LNCaP clone FGC (cell line): ENCODE data around the gene EPHA8.

Experiments
- DNase-seq: peaks from one replicate; pipeline ENCODE4 v3.0.0-alpha.2; 2011; ENCODE audit warnings: low read depth
- H3K4me3 ChIP-seq: 2 replicates; pipeline ENCODE4 v1.5.1; 2011; ENCODE audit warnings: mild to moderate bottlenecking, low read depth, low read length, control low read depth
- TF ChIP-seq, protein P1 (sequence below): IDR thresholded peaks from 2 replicates; pipeline ENCODE4 v1.5.1; 2012; ENCODE audit warnings: mild to moderate bottlenecking; ENCODE audit not compliant: control insufficient read depth, insufficient read depth; ENCODE audit errors: extremely low read depth

Gene EPHA8

DNA sequence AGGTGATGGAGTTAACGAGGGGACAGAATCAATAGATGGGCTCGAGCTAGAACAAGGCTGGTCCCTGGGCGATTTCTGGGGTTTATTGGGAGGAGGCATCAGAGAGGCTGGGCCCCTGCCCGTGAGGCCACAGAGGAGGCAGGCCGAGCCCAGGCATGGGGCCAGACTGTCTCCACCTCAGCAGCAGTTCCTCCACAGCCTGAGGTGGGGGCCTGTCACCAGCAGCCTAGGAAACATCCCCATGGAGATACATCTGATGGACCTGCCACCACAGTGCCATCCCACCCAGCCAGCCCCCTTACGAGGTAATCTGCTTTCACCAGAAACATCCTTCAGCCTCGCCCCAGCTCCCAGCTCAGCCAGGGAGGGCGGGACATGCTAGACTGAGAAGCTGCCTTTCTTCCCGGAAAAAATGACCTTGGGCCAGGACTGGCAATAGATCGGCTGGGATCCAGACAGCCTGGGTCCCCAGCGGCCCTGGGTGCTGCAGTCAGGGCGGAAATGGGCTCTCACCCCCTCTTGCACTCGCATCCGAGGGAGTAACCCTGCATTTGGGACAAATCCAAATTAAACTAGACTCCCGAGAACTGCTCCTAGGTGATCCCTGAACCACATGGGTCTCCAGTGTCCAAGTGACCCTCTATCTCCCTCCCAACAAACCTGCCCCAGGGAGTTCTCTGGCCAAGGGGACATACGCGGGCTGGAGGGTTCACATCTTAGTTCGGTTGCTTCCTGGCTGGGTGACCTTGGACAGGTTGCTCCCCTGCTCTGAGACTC, 10.0 kb upstream of the EPHA8 start:
- DNase-seq = no peak
- TF ChIP-seq, protein P1, sequence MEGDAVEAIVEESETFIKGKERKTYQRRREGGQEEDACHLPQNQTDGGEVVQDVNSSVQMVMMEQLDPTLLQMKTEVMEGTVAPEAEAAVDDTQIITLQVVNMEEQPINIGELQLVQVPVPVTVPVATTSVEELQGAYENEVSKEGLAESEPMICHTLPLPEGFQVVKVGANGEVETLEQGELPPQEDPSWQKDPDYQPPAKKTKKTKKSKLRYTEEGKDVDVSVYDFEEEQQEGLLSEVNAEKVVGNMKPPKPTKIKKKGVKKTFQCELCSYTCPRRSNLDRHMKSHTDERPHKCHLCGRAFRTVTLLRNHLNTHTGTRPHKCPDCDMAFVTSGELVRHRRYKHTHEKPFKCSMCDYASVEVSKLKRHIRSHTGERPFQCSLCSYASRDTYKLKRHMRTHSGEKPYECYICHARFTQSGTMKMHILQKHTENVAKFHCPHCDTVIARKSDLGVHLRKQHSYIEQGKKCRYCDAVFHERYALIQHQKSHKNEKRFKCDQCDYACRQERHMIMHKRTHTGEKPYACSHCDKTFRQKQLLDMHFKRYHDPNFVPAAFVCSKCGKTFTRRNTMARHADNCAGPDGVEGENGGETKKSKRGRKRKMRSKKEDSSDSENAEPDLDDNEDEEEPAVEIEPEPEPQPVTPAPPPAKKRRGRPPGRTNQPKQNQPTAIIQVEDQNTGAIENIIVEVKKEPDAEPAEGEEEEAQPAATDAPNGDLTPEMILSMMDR = no peak
- H3K4me3 ChIP-seq = no peak overlapping the region

DNA sequence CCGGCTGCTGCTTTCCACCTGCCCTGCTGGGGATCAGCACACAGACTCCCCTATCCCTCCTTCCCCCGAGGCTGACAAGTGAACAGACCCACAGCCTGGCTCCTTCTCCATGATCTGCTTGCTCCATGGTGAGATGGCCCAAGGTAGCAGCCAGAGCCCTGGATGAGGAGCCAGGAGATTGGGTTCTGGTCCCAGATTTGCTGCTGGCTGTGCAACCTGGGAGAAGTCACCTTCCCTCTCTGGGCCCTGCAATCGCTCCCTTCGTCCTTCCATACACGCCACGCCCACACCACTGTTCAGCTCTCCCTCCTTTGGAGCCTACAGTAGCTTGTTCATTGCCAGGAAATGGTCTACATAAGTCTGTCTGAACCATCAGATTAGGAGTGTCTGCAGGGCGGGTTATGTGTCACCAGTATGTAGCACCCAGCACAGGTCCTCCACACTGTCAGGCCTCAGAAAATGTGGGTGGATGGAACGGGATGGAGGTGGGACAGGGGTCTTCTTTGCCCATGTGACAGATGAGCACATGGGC, 9.2 kb upstream of the EPHA8 start:
- DNase-seq = no peak
- no peak overlapping the region for H3K4me3 ChIP-seq
- TF ChIP-seq, protein P1 = no peak

DNA sequence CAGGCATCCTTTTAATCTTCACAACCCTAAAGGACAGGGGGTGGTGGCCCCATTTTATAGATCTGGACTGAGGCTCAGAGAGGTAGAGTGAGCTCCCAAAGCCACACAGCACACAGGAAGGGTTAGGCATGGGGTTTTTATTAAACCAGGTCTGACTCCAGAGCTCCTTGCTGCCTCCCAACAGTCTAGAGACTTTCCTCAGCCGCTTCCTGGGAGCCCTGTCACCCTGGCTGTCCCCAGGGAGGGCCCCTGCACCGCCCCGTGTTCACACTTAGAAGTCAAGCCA, 8.0 kb upstream of the EPHA8 start:
- TF ChIP-seq, protein P1 = no peak
- DNase-seq = no peak
- H3K4me3 ChIP-seq = no peak overlapping the region

DNA sequence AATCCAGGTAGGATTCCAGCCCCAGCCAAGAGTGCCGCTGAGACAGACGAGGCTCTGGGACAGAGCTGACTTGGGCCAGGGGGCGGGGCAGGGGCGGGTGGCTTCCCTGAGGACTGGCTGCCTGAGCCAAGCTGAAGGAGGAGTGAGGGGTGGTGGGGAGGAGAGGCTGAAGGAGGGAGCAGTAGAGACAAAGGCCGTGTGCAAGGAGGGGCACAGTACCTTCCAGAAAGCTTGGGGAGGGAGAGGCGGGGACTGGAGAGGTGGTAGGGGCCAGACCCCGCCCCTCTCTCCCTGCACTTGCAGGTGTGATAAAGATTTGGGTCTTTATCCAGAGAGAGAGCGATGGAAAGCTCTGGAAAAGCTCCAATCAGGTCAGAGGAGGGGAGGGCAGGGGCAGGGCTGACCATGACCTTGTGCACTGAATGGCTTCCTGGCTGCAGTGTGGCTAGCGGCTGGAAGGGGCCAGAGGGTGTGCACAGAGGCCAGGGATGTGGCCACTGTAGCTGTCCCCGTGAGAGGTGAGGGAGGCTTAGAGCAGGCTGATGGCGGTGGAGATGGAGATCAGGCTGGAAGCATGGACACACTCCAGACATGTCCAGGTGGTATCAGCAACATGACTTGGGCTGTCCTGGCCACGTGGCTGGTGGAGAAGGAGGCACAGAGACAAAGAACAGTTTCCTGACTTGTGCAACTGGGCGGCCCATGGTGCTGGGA, 6.7 kb upstream of the EPHA8 start:
- TF ChIP-seq, protein P1 = no peak
- no peak for DNase-seq
- H3K4me3 ChIP-seq = no peak overlapping the region

DNA sequence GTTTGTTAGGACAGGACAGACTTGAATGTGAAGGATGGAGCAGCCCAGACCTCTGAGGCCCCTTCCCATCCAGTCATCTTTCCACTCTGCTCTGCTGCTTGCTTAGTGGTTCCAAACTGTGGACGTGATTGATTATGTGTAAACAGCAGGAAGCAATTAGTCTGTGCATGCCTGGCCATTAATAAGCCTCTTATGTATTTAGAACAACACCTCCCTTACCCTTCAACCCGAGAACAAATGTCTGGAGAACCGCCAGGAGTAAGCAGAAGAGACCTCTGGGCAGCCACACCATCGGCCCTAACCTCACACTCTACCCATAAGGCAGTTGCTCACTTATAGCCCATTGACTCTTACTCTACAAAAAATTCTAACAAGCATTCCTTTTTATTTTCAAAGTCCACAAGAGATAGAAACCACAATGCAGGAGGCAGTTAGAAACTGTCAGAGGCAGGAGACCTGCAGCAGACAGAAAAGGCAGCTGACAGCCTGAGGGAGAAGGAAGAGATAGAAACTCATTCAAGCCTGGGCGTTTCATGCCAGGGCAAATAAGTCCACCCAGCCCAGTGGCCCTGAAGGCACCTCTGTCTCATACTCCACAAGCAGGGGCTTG, 5.8 kb upstream of the EPHA8 start:
- no peak overlapping the region for H3K4me3 ChIP-seq
- TF ChIP-seq, protein P1 = no peak
- no peak for DNase-seq

DNA sequence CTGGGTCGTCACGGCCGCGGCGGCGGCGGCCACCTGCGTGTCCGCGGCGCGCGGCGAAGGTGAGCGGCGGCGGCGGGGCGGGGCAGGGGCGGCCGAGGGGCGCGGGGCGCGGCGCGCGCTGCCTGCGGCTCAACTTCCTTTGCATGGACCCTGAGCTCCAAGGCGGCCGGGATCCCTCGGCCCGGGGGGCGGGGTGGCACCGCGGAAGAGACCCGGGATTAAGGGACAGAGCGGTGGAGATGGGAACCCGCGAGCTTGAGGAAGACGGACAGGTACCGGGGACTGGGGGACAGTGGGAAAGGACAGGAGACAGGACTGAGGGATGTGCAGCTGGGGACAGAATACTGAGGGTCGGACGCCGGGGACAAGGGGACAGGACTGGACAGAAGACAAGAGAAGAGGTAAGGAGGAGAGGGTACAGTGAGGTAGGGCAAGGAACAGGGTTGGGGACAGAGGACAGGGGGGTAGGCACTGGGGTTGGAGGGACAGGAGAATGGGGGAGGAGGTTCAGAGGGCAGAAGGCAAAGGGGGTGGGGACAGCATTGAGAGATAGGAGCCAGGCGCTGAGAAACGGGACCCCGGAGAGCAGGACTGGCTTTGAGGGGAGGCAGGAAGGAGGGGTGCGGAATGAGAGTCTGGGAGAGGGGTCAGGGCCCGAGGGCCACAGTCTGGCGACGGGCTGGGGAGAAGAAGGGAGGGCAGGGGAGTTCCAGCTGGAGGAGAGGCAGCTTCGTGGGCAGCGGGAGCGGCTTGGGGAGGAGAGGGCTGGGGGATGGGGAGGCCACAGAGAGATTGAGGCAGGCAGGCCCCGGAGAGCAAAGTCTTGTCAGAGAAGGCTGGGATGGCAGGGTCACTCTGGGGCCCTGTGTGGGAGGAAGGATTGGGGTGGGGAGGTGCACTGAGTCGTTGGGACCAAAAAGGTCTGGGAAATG, 648 bp downstream of the EPHA8 start:
- TF ChIP-seq, protein P1 = no peak
- DNase-seq = no peak
- H3K4me3 ChIP-seq = no peak overlapping the region
